NCI-H1436 treated with DMSO at 0.1 percent for 48 hours (cell line): Measurements from ENCODE around the gene SHOC2.

Experiments used
- DNase-seq: peaks from one replicate; lab custom pipeline; 2025; lab: John Stamatoyannopoulos, UW

SHOC2 gene

GRCh38 chr10:110946496-110946895 is 27.1 kb downstream of the SHOC2 start:
- DNase-seq: no peak

- DNase-seq: no peak
These were observed 27.7 kb downstream of the SHOC2 start for GRCh38 chr10:110947061-110947595.

GRCh38 chr10:110951381-110951780 is 32.0 kb downstream of the SHOC2 start:
- DNase-seq: no peak

GRCh38 chr10:110957606-110958005 is 38.2 kb downstream of the SHOC2 start:
- DNase-seq: no peak

- DNase-seq: no peak
These were observed 40.3 kb downstream of the SHOC2 start for GRCh38 chr10:110959379-110960332.

GRCh38 chr10:110960333-110960712 is 40.9 kb downstream of the SHOC2 start:
- DNase-seq: no peak

GRCh38 chr10:110962443-110962842 is 43.0 kb downstream of the SHOC2 start:
- no peak for DNase-seq

GRCh38 chr10:110963162-110963561 is 43.8 kb downstream of the SHOC2 start:
- no peak for DNase-seq

- no peak for DNase-seq
These were observed 45.3 kb downstream of the SHOC2 start for GRCh38 chr10:110964681-110965080.

- DNase-seq: no peak
These were observed 45.8 kb downstream of the SHOC2 start for GRCh38 chr10:110965216-110965615.

- DNase-seq: no peak
These were observed 46.7 kb downstream of the SHOC2 start for GRCh38 chr10:110966146-110966545.

- no peak for DNase-seq
These were observed 47.7 kb downstream of the SHOC2 start for GRCh38 chr10:110967009-110967630.

- DNase-seq: no peak
These were observed 48.2 kb downstream of the SHOC2 start for GRCh38 chr10:110967645-110968044.

- DNase-seq: no peak
These were observed 49.8 kb downstream of the SHOC2 start for GRCh38 chr10:110969183-110969582.

- DNase-seq: no peak
These were observed 52.2 kb downstream of the SHOC2 start for GRCh38 chr10:110971638-110972037.

GRCh38 chr10:110972231-110973134 is 53.1 kb downstream of the SHOC2 start:
- no peak for DNase-seq

GRCh38 chr10:110973400-110973799 is 54.0 kb downstream of the SHOC2 start:
- no peak for DNase-seq

GRCh38 chr10:110976577-110976976 is 57.2 kb downstream of the SHOC2 start:
- no peak for DNase-seq

- no peak for DNase-seq
These were observed 58.3 kb downstream of the SHOC2 start for GRCh38 chr10:110977662-110978061.

- no peak for DNase-seq
These were observed 58.8 kb downstream of the SHOC2 start for GRCh38 chr10:110978204-110978603.

- no peak for DNase-seq
These were observed 60.2 kb downstream of the SHOC2 start for GRCh38 chr10:110979611-110980010.

- no peak for DNase-seq
These were observed 61.4 kb downstream of the SHOC2 start for GRCh38 chr10:110980807-110981206.
